ENCODE data around the gene RFC4.
"Not testable (repeated sequence)": the region's sequence is repeated elsewhere in the genome, so short reads cannot be mapped to it uniquely, and the experiment has no call there.

RFC4 gene, protein sequence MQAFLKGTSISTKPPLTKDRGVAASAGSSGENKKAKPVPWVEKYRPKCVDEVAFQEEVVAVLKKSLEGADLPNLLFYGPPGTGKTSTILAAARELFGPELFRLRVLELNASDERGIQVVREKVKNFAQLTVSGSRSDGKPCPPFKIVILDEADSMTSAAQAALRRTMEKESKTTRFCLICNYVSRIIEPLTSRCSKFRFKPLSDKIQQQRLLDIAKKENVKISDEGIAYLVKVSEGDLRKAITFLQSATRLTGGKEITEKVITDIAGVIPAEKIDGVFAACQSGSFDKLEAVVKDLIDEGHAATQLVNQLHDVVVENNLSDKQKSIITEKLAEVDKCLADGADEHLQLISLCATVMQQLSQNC

DNA sequence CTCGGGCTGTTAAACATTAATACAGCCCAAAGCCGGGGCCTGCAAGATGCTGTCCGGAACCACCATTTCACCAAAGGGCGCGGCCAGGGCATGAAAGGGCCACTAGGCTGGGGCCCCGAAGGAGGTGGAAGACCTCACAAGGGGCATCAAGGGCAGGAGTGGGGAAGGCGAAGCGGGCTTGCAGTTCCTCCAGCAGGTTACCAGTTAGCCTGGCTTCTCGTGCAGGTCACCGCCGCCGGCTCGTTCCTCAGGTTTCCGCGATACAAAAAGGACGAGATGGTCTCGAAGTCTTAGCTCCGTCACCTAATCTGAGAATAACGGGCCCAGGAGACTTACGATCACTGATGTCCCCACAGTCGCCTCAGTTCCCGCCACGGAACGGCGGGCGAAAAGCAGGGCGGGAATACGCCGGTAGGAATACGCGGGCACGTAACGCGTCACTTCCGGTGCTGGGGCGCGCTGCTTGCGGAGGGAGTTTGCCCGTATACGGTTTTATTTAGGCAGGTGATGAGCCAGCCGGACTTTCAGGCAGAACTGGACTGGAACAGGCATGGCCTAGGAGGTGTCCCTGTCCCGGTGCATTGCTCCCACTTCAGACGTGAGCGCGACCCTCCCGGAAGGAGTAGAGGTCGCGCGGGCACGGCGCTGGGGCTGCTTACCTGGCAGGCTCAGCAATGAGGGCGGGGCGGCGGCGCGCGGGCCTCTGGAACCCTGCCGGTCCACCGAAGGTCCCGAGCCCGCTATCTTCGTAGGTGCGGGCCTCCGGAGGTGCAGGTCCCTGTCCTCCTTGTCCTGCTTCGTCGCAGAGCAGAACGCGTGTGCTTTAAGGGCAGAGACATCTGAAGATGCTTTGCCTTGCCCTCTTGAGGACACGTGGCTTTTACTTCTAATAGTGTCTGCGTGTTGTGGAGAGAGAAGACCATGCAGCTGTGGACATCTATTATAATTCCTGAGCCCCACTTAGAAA lies at the start of gene RFC4:
Gene RFC4 (minus strand): TSS at position 394 of the 967 bp plus-strand sequence. CDS start 1,769 bp downstream, outside the sequence.
- no peaks in the 10 kb centered on the region for H3K27me3 Mint-ChIP-seq
- peaks cover 31% of the 10 kb centered on the region for H3K4me1 Mint-ChIP-seq (ENCODE audit: low read depth)
- peak within 1 kb of the TSS; percentile 98 for H3K27ac Mint-ChIP-seq
- DNase-seq: peak; percentile 93
- no peaks in the 10 kb centered on the region for H3K9me3 Mint-ChIP-seq
- H3K36me3 Mint-ChIP-seq (ENCODE audit: low read depth): peaks cover 52% of the 10 kb centered on the region
- peak within 1 kb of the TSS; percentile 96 for H3K4me3 Mint-ChIP-seq

DNA sequence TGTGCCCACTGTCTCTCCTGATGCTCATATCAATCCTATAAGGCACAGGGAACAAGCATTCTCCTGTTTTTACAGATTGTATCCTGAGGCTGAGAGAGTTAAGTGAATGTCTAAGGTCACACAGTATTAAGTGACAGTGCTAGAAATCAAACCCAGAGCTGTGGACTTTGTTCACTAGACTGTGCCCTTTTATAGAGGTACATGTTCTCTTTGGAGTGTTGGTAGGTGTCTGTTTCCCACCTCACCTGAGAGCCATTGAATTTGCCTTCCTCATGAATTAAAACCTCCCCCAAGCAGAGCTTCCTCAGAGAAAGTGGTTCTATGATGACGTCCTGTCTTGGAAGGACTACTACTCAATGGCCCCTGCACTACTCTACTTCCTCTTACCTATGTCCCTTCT lies 48.7 kb upstream of the RFC4 start:
- no peaks in the 10 kb centered on the region for H3K27me3 Mint-ChIP-seq
- H3K9me3 Mint-ChIP-seq: peaks cover 10% of the 10 kb centered on the region
- H3K4me1 Mint-ChIP-seq (ENCODE audit: low read depth): peaks cover 18% of the 10 kb centered on the region
- H3K4me3 Mint-ChIP-seq: no peak overlapping the region
- no peak for DNase-seq
- no peak overlapping the region for H3K27ac Mint-ChIP-seq
- peaks cover 7% of the 10 kb centered on the region for H3K36me3 Mint-ChIP-seq (ENCODE audit: low read depth)

DNA sequence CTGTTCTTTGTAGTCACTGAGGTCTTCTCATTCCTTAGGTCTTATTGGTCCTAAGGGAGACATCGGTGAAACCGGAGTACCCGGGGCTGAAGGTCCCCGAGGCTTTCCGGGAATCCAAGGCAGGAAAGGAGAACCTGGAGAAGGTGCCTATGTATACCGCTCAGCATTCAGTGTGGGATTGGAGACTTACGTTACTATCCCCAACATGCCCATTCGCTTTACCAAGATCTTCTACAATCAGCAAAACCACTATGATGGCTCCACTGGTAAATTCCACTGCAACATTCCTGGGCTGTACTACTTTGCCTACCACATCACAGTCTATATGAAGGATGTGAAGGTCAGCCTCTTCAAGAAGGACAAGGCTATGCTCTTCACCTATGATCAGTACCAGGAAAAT lies 47.9 kb upstream of the RFC4 start:
- peaks cover 20% of the 10 kb centered on the region for H3K4me1 Mint-ChIP-seq (ENCODE audit: low read depth)
- peaks cover under 1% of the 10 kb centered on the region for H3K36me3 Mint-ChIP-seq (ENCODE audit: low read depth)
- H3K27ac Mint-ChIP-seq: no peak overlapping the region
- H3K27me3 Mint-ChIP-seq: no peaks in the 10 kb centered on the region
- DNase-seq: no peak
- H3K9me3 Mint-ChIP-seq: peaks cover 4% of the 10 kb centered on the region
- H3K4me3 Mint-ChIP-seq: no peak overlapping the region

DNA sequence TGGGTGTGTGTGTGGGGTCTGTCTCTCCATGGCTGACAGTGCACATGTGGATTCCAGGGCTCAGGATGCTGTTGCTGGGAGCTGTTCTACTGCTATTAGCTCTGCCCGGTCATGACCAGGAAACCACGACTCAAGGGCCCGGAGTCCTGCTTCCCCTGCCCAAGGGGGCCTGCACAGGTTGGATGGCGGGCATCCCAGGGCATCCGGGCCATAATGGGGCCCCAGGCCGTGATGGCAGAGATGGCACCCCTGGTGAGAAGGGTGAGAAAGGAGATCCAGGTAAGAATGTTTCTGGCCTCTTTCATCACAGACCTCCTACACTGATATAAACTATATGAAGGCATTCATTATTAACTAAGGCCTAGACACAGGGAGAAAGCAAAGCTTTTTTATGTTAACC lies 46.7 kb upstream of the RFC4 start:
- H3K27ac Mint-ChIP-seq: no peak overlapping the region
- no peaks in the 10 kb centered on the region for H3K36me3 Mint-ChIP-seq (ENCODE audit: low read depth)

DNA sequence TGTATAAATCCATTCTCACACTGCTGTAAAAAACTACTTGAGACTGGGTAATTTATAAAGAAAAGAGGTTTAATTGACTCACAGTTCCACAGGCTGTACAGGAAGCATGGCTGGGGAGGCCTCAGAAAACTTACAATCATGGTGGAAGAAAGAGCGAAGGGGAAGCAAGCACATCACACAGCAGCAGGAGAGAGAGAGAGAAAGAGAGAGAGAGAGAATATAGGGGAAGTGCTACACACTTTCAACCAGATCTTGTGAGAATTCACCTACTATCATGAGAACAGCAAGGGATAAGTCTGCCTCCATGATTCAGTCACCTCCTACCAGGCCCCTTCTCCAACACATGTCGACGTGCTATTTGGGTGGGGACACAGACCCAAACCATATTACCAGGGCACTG lies 45.6 kb upstream of the RFC4 start:
- H3K9me3 Mint-ChIP-seq; H3K36me3 Mint-ChIP-seq (ENCODE audit: low read depth); DNase-seq; H3K4me3 Mint-ChIP-seq; H3K27me3 Mint-ChIP-seq: not testable (repeated sequence)
- H3K27ac Mint-ChIP-seq: peak overlapping the region; percentile 53
- peaks cover 20% of the 10 kb centered on the region for H3K4me1 Mint-ChIP-seq (ENCODE audit: low read depth)

More for the DNA sequence above, 46.7 kb upstream of the RFC4 start:
- Mint-ChIP-seq H3K4me3 (no peak overlapping the region), H3K9me3 (peaks cover 3% of the 10 kb centered on the region), H3K27me3 (no peaks in the 10 kb centered on the region), H3K4me1 (ENCODE audit: low read depth) (peaks cover 20% of the 10 kb centered on the region)
- DNase-seq: no peak

DNA sequence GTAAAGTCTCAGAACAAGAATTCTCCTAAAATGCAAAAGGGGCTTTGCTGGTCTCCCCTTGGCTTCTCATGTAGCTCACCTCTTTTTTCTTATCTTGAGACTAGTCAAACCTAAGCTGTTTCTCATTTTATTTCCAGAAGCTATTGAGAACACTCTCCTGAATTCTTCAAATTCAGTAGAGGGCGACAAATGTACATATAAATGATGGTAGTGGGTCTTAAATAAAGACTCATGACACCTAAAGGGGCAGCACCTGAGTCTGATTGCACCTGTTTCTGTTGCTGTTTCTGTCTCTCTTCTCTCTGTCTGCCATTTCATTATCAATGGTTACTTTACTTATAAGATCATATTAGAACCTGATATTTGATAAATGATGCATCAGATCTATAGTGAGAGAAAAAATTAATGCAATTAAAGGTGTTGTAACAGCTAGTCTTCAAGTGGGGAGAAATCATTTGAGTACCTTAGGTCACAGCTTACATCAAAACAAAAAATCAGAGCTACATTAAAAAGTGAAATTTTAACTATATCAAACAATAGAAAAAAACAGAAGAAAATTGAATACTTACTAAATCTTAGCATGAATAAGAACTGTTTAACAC lies 43.2 kb upstream of the RFC4 start:
- Mint-ChIP-seq H3K4me1 (ENCODE audit: low read depth) (peaks cover 20% of the 10 kb centered on the region), H3K36me3 (ENCODE audit: low read depth) (no peaks in the 10 kb centered on the region), H3K4me3 (no peak overlapping the region), H3K27ac (peak overlapping the region; percentile 22), H3K9me3 (no peaks in the 10 kb centered on the region), H3K27me3 (peaks cover 4% of the 10 kb centered on the region)
- no peak for DNase-seq

DNA sequence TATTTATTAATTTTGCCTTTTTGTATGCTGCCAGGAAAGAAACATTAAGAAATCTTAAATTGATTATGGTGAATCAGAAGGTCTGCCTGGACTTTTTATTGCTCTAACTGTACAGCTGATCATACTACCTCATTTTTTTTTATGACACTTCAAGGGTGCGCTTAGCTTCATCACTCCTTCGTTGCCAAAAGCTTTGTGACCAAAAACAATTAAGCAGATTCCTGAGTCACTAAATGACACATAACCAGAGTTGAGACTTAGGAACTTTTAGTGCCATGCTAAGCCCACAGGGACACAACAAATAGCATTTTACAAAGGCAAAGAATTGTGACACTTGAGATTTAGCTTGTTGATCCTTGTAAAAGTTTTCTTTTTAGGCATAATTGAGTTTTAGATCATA lies 41.2 kb upstream of the RFC4 start:
- no peak overlapping the region for H3K27ac Mint-ChIP-seq
- no peak for DNase-seq
- H3K4me1 Mint-ChIP-seq (ENCODE audit: low read depth): peaks cover 17% of the 10 kb centered on the region
- H3K4me3 Mint-ChIP-seq: no peak overlapping the region
- no peaks in the 10 kb centered on the region for H3K36me3 Mint-ChIP-seq (ENCODE audit: low read depth)
- H3K27me3 Mint-ChIP-seq: peaks cover 4% of the 10 kb centered on the region
- no peaks in the 10 kb centered on the region for H3K9me3 Mint-ChIP-seq

DNA sequence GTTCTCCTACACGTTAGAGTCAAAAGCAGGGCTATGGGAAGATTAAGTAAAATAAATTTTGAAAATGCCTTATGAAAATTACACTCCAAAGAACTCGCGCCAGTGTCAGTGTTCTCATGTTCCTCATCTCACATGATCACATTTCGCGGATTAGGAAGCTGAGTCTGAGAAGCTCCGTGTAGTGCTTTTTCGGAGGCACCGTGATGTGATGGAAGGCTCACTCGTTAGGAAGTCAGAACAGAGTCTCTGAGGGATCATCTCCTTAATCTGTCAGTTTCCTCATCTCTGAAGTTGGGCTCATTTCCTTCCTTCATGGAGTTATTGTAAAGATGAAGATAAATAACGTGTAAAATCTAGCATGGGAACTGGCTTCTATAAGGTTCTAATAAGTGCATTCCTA lies 39.5 kb upstream of the RFC4 start:
- H3K4me1 Mint-ChIP-seq (ENCODE audit: low read depth): peaks cover 7% of the 10 kb centered on the region
- no peak for DNase-seq
- H3K27ac Mint-ChIP-seq: no peak overlapping the region
- H3K9me3 Mint-ChIP-seq: no peaks in the 10 kb centered on the region
- H3K36me3 Mint-ChIP-seq (ENCODE audit: low read depth): no peaks in the 10 kb centered on the region
- no peak overlapping the region for H3K4me3 Mint-ChIP-seq
- H3K27me3 Mint-ChIP-seq: peaks cover 4% of the 10 kb centered on the region

DNA sequence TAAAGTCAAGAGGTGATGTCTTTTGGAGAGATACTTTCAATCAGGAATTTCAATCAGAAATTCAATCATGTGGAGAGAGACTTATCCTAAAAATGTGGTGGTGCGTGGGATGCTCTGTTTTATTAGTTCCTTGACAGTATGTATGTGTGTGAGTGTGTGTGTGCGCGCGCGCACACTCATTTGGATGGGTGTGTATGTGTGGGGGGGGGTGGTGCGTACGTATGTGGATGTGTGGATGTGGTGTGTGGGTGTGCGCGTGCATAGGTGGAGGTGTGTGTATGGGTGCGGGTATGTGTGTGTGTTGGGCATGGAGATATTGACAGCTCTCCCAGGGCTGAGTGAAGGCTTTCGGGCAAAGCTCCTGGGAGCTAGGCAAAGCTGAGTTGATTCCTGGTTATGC lies 38.6 kb upstream of the RFC4 start:
- peaks cover 4% of the 10 kb centered on the region for H3K27me3 Mint-ChIP-seq
- H3K27ac Mint-ChIP-seq: no peak overlapping the region
- H3K4me1 Mint-ChIP-seq (ENCODE audit: low read depth): peaks cover 7% of the 10 kb centered on the region
- no peaks in the 10 kb centered on the region for H3K36me3 Mint-ChIP-seq (ENCODE audit: low read depth)
- H3K9me3 Mint-ChIP-seq: no peaks in the 10 kb centered on the region
- DNase-seq: no peak
- H3K4me3 Mint-ChIP-seq: no peak overlapping the region

DNA sequence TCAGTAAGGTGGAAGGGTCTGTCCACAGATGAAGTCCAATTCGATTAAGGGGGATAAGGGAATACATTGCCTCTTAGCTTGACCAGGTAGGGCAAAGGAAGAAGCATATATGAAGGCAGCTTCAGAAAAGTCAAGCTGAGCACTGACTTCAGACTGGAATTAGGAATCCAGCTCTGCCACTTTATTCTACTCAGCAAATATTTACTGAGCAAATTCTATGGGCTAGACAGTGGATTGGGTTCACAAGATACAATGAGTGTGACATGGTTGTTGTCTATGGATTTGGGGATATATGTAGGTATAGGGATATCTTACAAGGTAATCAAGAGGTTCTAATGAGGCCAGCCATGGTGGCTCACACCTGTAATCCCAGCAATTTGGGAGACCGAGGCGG lies 36.8 kb upstream of the RFC4 start:
- Mint-ChIP-seq H3K4me1 (ENCODE audit: low read depth) (no peaks in the 10 kb centered on the region), H3K4me3 (no peak overlapping the region), H3K9me3 (no peaks in the 10 kb centered on the region), H3K27ac (no peak overlapping the region), H3K36me3 (ENCODE audit: low read depth) (no peaks in the 10 kb centered on the region), H3K27me3 (peaks cover 4% of the 10 kb centered on the region)
- no peak for DNase-seq

DNA sequence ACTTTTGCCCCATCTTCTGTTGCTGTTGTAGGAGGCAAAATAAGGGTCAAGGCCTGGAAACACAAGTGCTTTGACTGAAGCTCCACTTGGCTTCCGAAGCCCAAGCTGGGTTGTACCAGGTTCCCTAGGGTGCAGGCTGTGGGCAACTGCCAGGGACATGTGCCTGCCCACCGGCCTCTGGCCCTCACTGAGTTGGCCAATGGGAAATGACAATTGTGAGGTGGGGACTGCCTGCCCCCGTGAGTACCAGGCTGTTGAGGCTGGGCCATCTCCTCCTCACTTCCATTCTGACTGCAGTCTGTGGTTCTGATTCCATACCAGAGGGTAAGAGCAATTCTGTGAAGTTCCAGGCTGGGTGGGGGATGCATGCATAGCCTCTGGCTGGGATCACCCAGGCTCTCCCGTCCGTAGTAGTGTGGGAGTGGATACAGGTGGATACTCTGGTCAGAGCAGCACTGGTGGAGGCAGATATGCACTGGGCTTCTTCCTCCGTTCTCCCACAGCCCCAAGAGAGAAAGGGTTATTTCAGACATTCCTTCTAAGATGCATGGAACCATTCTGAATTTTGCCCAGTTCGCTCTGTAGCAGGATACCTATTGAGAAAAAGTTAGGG lies 36.2 kb upstream of the RFC4 start, which contains the start of gene ADIPOQ:
Gene ADIPOQ (plus strand): TSS at position 285 of the 613 bp plus-strand sequence. CDS start 10,349 bp downstream, outside the sequence.
- no peaks in the 10 kb centered on the region for H3K4me1 Mint-ChIP-seq (ENCODE audit: low read depth)
- H3K36me3 Mint-ChIP-seq (ENCODE audit: low read depth): no peaks in the 10 kb centered on the region
- no peak within 1 kb of the TSS for H3K27ac Mint-ChIP-seq
- H3K9me3 Mint-ChIP-seq: no peaks in the 10 kb centered on the region
- no peak within 1 kb of the TSS for H3K4me3 Mint-ChIP-seq
- peaks cover 4% of the 10 kb centered on the region for H3K27me3 Mint-ChIP-seq
- DNase-seq: no peak

DNA sequence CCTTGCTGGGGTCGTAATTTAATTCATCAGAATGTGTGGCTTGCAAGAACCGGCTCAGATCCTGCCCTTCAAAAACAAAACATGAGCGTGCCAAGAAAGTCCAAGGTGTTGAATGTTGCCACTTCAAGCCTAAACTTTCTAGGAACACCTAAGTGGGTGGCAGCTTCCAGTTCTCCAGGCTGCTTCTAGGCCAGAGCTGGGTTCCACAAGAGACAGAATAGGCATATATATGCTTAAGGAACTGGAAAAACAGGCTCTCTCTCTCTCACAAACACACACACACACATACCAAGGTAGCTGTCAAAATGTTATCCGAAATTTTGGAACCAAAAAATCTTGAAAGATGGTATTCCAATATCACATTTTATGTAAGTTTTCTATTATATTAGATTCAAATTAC lies 35.3 kb upstream of the RFC4 start:
- no peak overlapping the region for H3K27ac Mint-ChIP-seq

DNA sequence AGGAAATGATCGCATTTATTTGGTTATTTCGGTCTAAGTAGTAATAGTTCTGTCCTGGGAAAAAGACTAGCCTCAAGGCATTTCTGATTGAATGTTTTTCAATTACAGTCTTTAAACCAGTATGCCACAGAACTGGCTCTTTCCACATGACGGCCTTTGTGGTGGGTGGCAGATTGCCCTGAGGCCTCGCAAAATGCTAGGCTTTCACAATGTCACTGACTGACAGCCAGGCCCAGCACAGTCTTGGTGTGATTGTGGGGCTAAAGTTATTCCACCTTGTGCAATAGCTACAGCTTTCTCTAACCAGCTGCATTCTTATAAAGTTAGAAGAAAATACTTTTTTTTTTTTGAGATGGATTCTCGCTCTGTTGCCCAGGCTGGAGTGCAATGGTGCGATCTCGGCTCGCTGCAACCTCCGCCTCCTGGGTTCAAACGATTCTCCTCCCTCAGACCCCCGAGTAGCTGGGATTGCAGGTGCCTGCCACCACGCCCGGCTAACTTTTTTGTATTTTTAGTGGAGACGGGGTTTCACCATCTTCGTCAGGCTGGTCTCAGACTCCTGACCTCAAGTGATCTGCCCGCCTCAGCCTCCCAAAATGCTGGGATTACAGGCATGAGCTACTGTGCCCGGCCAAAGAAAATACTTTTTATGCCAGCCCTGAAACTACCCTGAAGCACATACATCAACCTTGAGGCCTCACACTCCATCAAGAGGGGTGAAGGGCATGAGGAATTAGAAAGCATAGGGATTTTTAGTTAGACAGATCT lies 33.8 kb upstream of the RFC4 start:
- Mint-ChIP-seq H3K27ac (no peak overlapping the region), H3K27me3 (peaks cover 4% of the 10 kb centered on the region), H3K9me3 (no peaks in the 10 kb centered on the region), H3K4me3 (no peak overlapping the region), H3K4me1 (ENCODE audit: low read depth) (no peaks in the 10 kb centered on the region), H3K36me3 (ENCODE audit: low read depth) (no peaks in the 10 kb centered on the region)
- no peak for DNase-seq

More for the DNA sequence above, 35.3 kb upstream of the RFC4 start:
- Mint-ChIP-seq H3K4me3 (no peak overlapping the region), H3K36me3 (ENCODE audit: low read depth) (no peaks in the 10 kb centered on the region), H3K27me3 (peaks cover 4% of the 10 kb centered on the region), H3K4me1 (ENCODE audit: low read depth) (no peaks in the 10 kb centered on the region), H3K9me3 (no peaks in the 10 kb centered on the region)
- DNase-seq: no peak

Data from activated T-cell treated with anti-CD3 and anti-CD28 coated beads, Interleukin-2, amount 50 U/mL, for 24 hours (primary cell).